Lung (tissue), 12 donors: ENCODE results near the gene CD3D. TPM values are rescaled to one million over a fixed set of nuclear protein-coding genes. Genes with fewer than 3 reads are reported as not detected.

Source experiments
- ATAC-seq: fragments of 200-7000 bp; cut with Tn5 transposase; one replicate; pipeline ENCODE4 v1.9.1; 2020; ENCODE audit warnings: moderate number of reproducible peaks; ENCODE audit not compliant: insufficient read depth, low FRiP score
- DNase-seq, 3 donors: peaks; one replicate each; pipeline ENCODE4 v3.0.0-alpha.2; 2013 to 2017
- H3K27ac ChIP-seq, 2 donors: one replicate each; pipeline ENCODE4 v1.5.1; 2013; ENCODE audit warnings: mild to moderate bottlenecking in 2 of 2, moderate library complexity in 2 of 2, control low read depth in 1 of 2, inconsistent platforms in 1 of 2, low read depth in 1 of 2, low read length in 1 of 2
- H3K27me3 ChIP-seq, 3 donors: one replicate each; pipeline ENCODE4 v1.5.1; 2013; ENCODE audit warnings: low read length in 2 of 3; ENCODE audit not compliant: control insufficient read depth in 3 of 3, insufficient read depth in 3 of 3
- H3K36me3 ChIP-seq, 4 donors: one replicate each; pipeline ENCODE4 v1.5.1; 2013; ENCODE audit warnings: low read length in 4 of 4, mild to moderate bottlenecking in 1 of 4, moderate library complexity in 1 of 4; ENCODE audit not compliant: control insufficient read depth in 4 of 4, insufficient read depth in 4 of 4
- H3K4me1 ChIP-seq, 5 donors: one replicate each; pipeline ENCODE4 v1.5.1; 2013; ENCODE audit warnings: low read length in 5 of 5, mild to moderate bottlenecking in 2 of 5, moderate library complexity in 1 of 5; ENCODE audit not compliant: control insufficient read depth in 5 of 5, insufficient read depth in 5 of 5
- H3K4me3 ChIP-seq: one replicate; pipeline ENCODE4 v1.5.1; 2013; ENCODE audit warnings: mild to moderate bottlenecking, control low read depth, moderate library complexity
- H3K9ac ChIP-seq, 2 donors: one replicate each; pipeline ENCODE4 v1.5.1; 2013; ENCODE audit warnings: low read length in 2 of 2, control low read depth in 1 of 2; ENCODE audit not compliant: insufficient read depth in 1 of 2
- H3K9me3 ChIP-seq, 4 donors: one replicate each; pipeline ENCODE4 v1.5.1; 2013; ENCODE audit warnings: low read length in 3 of 4, mild to moderate bottlenecking in 1 of 4, moderate library complexity in 1 of 4; ENCODE audit not compliant: control insufficient read depth in 4 of 4, insufficient read depth in 3 of 4
- WGBS, 2 donors: extraction: QIAGEN DNeasy Blood & Tissue Kit; methylation state at CpG; one replicate each; pipeline ENCODE4 v1.1.7; 2013; 5-methylcytosine and 5-hydroxymethylcytosine counted together
- polyA plus RNA-seq, 2 donors: library from polyadenylated mRNA; stranded (reverse); fragments of 200-250 nt; gene quantifications; one replicate each; pipeline ENCODE4 v1.2.1, GENCODE V29; 2013
- total RNA-seq, 2 donors: library from RNA; depleted of rRNA in 1 of 2; stranded (reverse); fragments of >200 nt in 1 of 2; gene quantifications; one replicate each; pipeline ENCODE4 v1.2.1, GENCODE V29; 2014 to 2021
- TF ChIP-seq, protein P1 (sequence below): IDR thresholded peaks from 2 replicates; pipeline ENCODE4 v1.5.1; 2012; ENCODE audit warnings: mild to moderate bottlenecking; ENCODE audit errors: control extremely low read depth, extremely low read depth
- donor health status: control.
- donor health status: control.
- donor health status: Bipolar disorder and iron deficiency.
- donor health status: healthy.
- donor health status: DM: yes; HTN: yes; CAD: no.

Gene CD3D
- total and polyA plus RNA-seq, 4 donors, result 3.8 to 9.9 (median 8.7) TPM

DNA sequence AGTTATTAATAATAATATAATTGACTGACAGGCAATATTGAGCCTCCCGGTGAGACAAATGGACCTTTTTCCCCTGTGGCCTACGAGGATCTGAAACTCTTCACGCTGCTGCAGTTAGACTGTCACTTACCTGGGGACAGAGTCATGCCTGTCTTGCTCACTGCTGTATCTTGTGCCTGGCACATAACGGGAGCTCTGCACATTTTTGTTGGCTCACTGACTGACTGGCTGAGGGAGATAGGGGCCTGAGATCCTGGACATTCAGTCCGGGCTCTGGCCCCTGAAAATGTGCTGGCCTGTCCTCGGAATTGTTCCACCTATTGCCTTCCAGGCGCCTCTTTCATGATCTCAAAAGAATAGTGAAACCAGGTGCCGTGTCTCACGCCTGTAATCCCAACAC is 743 bp upstream of the CD3D start:
- TF ChIP-seq, protein P1, sequence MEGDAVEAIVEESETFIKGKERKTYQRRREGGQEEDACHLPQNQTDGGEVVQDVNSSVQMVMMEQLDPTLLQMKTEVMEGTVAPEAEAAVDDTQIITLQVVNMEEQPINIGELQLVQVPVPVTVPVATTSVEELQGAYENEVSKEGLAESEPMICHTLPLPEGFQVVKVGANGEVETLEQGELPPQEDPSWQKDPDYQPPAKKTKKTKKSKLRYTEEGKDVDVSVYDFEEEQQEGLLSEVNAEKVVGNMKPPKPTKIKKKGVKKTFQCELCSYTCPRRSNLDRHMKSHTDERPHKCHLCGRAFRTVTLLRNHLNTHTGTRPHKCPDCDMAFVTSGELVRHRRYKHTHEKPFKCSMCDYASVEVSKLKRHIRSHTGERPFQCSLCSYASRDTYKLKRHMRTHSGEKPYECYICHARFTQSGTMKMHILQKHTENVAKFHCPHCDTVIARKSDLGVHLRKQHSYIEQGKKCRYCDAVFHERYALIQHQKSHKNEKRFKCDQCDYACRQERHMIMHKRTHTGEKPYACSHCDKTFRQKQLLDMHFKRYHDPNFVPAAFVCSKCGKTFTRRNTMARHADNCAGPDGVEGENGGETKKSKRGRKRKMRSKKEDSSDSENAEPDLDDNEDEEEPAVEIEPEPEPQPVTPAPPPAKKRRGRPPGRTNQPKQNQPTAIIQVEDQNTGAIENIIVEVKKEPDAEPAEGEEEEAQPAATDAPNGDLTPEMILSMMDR, result no peak
- no peak overlapping the region for H3K9ac ChIP-seq
- DNase-seq (no peak), ATAC-seq (no peak)
- no peak overlapping the region for H3K27ac ChIP-seq
- H3K27me3 ChIP-seq, result no peaks in the 10 kb centered on the region
- no peaks in the 10 kb centered on the region for H3K9me3 ChIP-seq
- 80 to 86% methylated on average over 9 of the region's 9 CpGs for WGBS, 2 donors
- H3K4me3 ChIP-seq, result no peak overlapping the region
- no peaks in the 10 kb centered on the region for H3K4me1 ChIP-seq
- H3K36me3 ChIP-seq, result no peaks in the 10 kb centered on the region

DNA sequence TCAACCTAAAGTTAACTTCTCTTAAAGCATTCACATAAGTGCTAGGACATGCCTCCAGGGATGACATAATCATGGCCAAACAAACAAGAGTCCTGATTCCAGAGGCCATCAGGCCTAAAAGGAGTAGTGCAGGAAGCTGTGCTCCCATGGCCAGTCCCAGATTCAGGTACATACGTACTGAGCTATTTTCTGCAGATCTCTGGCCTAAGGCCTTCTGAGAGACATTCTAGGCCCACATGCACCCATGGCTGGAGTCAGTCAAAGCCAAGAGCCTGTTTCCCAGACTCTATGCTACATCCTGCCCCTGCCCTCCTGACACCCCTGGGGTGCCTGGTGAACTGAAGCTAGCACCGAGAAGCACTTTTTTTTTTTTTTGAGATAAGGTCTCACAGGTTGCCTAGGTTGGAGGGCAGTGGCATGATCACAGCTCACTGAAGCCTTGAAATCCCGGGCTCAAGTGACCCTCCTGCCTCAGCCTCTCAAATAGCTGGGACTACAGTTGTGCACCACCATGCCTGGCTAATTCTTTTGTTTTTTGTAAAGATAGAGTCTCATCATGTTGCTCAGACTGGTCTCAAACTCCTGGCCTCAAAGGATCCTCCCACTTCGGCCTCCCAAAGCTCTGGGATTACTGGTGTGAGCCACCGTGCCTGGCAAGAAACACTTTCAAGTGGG is 553 bp downstream of the CD3D start:
- Histone ChIP-seq H3K9ac (no peak overlapping the region), H3K4me3 (no peak overlapping the region), H3K9me3 (no peaks in the 10 kb centered on the region), H3K27me3 (no peaks in the 10 kb centered on the region), H3K36me3 (no peaks in the 10 kb centered on the region), H3K4me1 (no peaks in the 10 kb centered on the region), H3K27ac (no peak overlapping the region)
- TF ChIP-seq, protein P1, result no peak
- no peak for DNase-seq
- no peak for ATAC-seq
- 78 to 85% methylated on average over 5 of the region's 5 CpGs for WGBS, 2 donors

DNA sequence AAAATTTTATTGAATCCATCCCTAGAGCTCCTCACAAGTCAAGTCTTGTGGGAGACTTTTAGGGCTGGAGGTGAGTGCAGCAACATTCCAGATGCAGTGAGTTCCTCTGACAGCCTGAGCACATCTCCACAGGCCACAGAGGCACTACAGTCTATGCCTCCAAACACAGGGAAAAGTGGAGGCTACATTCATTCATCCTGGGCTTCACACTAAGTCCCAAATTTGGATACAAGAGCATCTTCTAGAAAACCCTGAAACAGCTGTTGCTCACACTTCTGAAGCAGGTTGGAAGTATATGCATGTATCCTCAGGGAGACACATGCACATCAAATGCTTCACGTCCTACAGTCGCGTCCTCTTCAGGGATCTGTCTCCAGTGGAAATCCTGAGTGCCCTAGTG is 1.2 kb downstream of the CD3D start:
- no peaks in the 10 kb centered on the region for H3K4me1 ChIP-seq
- no peaks in the 10 kb centered on the region for H3K9me3 ChIP-seq
- H3K9ac ChIP-seq, result no peak overlapping the region
- no peak overlapping the region for H3K4me3 ChIP-seq
- DNase-seq, result no peak
- no peaks in the 10 kb centered on the region for H3K27me3 ChIP-seq
- TF ChIP-seq, protein P1, result no peak
- H3K36me3 ChIP-seq, result no peaks in the 10 kb centered on the region
- WGBS, 2 donors, result 91 to 95% methylated on average over 3 of the region's 3 CpGs
- H3K27ac ChIP-seq, result no peak overlapping the region
- no peak for ATAC-seq

DNA sequence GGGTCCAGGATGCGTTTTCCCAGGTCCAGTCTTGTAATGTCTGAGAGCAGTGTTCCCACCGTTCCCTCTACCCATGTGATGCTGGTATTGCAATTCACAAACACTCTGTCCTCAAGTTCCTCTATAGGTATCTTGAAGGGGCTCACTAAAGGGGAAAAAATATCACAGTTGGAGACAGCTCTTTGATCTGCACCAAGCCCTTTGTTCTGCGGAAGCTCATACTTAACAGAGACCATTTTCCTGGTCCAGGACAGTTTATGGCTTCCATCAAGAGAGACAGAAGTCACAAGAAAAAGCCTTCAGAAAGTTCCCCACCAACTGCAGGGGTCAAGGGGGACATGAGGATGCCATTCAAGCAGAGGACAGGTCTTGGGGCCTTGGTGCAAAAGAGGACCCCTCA is 2.1 kb downstream of the CD3D start:
- no peak for DNase-seq
- Histone ChIP-seq H3K36me3 (no peaks in the 10 kb centered on the region), H3K4me1 (no peaks in the 10 kb centered on the region), H3K9me3 (no peaks in the 10 kb centered on the region), H3K27me3 (no peaks in the 10 kb centered on the region), H3K9ac (no peak overlapping the region), H3K27ac (no peak overlapping the region), H3K4me3 (no peak overlapping the region)
- ATAC-seq, result no peak
- TF ChIP-seq, protein P1, result no peak
- 78% methylated on average over 3 of the region's 3 CpGs for WGBS, 2 donors
